HuH-7 (cell line): ENCODE data around the gene VANGL2.

Source experiments
- DNase-seq: peaks from one replicate; pipeline ENCODE4 v3.0.0; 2011; ENCODE audit warnings: low spot score

VANGL2 gene

DNA sequence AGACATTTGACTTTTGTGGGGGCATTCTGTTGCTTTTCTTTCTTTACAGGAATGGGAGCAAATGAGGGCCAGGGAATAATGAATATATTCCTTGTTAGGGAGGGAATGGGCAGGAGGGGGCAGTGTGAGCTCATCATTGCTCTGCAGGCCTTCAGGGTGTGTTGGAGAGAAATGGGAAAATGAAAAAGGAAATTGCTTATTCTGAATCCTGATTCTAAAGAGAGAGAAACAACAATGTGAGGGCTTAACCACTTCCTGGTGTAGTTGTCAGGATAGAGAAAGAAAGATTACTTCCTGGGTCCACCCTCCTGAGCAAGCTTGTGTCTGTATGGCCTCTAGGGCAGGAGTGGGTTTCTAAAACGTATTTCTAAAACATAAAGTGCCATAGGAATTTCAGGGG, 28.3 kb downstream of the VANGL2 start:
- peak; percentile 64 for DNase-seq

- DNase-seq = no peak
These were observed 28.8 kb downstream of the VANGL2 start for GRCh38 chr1:160429125-160429561.

GRCh38 chr1:160429702-160430535, 29.6 kb downstream of the VANGL2 start:
- DNase-seq = no peak

GRCh38 chr1:160431006-160431405, 30.6 kb downstream of the VANGL2 start:
- DNase-seq = no peak

GRCh38 chr1:160431571-160431970, 31.2 kb downstream of the VANGL2 start:
- DNase-seq = no peak

- DNase-seq = no peak
These were observed 32.0 kb downstream of the VANGL2 start for GRCh38 chr1:160432371-160432786.

- DNase-seq = no peak
These were observed 36.6 kb downstream of the VANGL2 start for GRCh38 chr1:160436966-160437365.

DNA sequence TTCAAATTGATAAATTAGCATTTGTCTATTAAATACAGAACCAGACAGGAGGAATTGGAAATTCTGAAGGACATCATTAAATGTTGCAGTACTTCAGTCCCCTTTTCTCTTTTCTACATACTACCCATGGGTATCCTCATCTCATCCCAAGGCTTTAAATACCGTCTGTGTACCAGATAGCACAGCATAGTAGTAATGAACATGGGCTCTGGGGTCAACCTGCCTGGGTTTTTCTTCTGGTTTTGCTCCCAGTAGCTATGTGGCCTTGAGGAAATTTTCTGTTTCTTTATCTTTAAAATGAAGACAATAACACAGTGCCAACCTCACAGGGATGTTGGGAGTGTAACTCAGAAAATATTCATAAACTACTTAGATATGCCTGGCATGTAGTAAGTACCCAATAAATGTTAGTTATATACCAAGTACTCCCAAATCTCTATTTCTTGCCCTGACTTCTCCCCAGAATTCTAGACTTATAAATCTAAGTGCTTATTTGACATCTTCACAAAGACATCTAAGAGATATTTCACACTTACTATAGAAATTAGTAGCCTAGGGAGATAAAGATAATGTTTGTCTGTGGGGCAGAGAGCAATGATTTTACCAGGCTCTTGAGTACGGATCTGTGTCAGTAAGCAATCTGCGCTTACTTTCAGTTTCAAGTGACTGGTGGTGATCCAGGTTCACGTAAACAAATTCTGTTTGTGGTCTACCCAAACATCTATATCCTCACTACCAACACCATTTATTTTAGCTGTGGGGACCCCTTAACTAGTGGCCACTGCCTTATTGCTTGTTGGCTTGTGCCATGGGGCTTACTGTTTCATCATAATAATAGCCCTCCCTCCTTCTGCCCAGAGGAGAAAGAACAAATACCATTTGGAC, 37.3 kb downstream of the VANGL2 start:
- DNase-seq = no peak

DNA sequence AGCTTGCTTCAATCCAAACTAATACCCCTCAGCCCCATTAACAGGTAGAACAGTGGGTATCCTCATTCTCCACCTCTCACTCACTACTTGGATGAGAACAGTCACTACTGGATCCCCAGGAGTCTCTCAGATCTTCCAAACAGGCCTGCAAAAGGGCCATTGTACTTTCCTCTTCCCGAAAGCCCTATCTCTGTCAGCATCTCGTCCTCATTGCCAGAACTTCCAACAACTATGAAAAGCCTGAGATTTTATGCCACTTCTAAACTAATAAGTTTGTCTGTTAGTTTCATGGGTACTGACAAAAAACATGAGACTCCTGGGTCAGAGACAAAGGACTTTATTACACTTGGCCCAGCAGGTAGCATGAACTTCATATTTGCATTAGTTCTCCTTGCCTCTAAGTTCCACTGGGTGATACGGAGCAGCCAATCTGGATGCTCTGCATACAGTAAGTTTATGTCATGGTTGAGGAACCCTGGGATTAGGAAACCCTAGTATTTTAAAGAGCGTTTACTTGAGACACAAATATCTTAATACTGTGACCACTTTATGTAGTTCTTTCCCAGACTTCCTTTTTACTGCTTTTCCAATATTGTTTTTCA, 38.1 kb downstream of the VANGL2 start:
- no peak for DNase-seq

GRCh38 chr1:160438935-160439334, 38.6 kb downstream of the VANGL2 start:
- no peak for DNase-seq

DNA sequence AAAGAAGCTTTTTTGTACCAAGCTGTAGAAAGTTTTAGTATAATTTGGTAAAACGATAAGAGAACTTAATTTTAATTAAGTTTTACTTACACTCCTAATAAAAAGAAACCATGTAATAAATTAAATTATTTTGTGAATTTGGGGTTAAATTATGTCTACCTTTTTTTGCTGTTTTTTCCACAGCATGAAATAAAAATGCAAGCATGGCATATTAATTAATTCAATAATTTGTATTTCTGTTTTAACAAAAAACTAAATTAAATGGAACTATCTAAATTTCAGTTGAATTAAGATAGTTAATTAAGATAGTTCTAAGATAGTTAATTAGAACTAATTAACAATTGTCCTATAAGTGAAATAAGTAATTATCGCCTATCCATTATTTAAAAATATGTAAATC, 39.4 kb downstream of the VANGL2 start:
- no peak for DNase-seq

DNA sequence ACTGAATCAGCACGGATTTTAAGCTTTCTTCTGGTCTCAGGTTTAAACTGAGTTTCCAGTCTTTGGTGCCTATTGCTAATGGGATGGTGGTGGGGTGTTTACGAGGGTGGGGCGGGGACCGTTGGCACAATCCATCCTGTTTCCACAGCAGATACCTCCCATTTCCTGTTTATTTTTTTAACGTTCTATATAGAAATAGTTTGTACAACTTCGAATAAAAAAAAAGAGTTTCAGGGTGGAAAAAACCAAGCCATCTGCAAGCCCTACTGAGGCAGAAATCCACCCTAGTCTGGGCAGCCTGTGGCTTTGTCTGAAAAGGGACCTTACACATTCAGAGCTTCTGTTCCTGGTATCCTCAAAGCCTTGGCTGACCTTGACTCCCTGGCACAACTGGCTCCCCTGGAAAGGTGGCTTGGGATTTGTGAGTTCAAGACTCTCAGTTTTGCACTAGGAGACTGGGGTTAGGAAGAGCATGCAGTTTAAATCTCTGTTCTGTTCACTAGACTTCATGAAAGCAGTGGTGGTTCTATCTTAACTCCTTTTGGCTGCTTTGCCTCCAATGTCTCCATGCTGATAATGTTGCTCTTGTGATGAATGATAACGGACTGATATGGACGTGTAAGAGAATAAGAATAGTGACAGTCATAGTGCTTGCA, 46.7 kb downstream of the VANGL2 start:
- DNase-seq = no peak

- DNase-seq = no peak
These were observed 49.1 kb downstream of the VANGL2 start for GRCh38 chr1:160449494-160449893.

DNA sequence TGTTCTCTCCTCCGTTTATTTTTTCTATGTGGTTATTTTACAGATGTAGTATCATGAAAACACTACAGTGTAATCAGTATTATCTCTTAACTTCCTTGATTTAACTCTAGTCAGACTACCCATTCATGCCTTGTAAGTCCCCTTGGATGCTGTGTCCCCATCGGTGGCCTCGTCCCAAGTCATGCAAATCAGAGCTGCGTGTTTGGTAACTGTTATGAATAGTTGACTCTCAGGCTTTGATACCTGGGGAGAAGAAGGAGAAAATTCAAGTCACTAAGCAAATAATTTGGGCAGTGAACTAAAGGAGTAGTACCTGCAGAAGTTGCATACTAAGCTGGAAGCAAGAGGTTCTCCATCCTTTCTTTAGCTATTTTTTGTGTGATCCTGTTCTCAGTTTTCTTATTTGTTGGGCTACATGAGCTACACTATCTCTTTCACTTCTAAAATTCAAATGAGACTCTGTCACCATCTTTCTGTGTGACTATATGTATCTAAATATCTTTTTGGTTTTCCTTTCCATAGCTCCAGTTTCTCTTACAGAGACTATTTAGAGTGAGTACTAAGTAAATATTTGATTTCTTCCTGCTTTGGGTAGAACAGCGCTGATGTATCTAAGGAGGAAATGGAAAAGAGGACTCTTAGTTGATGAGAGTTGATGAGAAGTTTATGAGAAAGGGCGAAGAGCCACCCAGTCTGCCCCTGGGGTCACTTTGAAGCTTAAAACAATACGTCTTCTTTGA, 50.9 kb downstream of the VANGL2 start:
- DNase-seq = no peak

DNA sequence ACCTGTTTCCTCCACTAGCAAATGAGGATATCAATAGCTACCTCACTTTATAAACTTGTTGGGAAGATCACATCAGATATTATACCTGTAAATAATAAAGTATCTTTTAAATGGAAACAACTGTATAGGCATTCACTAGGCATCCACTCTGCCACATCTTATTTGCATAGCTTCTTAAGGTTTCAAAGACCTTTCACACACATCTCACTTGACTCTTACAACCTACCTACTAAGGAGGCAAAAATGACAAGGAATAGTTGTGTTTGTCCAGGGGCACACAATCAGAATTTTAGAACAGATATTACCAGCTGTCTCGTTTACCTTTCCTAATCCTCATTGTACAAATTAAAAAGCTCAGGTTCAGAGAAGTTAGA, 51.5 kb downstream of the VANGL2 start:
- DNase-seq = no peak

DNA sequence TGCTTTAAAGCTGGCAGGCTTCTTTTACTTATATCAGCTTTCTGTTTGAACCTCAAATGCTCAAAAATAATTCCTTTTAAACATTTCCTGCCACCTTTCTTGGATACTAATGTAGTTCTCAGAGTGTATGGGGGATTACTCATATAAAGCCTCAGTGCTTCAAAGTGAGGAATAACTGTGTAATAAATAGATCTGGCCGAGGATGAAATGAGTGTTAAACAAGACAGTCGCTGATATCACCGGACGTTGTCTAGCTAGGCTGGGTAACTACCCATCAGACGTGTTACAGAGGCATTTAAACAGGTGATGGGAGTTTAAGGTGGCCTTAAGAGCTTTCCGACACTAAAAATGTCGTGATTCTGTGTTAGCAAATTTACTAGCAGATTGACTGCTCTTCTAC, 53.1 kb downstream of the VANGL2 start:
- no peak for DNase-seq

DNA sequence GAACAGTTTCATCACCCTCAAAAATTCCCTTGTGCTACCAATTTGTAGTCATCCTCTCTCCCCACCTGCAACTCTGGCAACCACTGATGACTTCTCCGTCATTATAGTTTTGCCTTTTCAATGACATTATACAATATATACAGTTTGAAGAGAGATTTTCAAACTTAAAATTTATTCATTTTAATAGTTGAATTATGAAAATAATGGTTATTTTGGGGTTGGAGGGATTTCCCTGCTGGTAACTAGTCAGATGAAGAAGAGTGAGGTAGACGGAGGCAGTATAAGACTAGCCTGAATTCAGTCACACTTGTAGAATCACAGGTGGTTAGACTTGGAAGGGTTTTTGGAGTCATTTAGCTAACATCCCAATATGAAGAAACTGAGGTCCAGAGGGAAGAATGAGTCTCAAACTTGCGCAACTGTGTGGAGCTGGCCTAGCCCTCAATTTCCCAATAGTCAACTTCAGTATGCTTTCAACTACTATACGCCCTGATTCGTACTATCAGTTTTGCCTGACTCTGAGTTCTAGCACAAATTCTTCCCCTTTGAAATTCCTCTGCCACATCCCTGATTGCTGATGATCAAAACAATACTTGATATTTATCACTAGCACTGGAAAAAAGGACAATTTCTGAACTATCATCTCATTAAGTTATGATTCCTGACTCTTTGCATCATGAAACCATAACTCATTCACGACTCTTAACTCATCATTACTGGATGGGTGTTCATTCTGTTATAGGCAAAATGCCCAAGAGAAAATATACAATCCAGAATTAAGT, 54.2 kb downstream of the VANGL2 start:
- DNase-seq = no peak

- DNase-seq = no peak
These were observed 54.8 kb downstream of the VANGL2 start for GRCh38 chr1:160455153-160455517.

GRCh38 chr1:160459056-160459455, 58.7 kb downstream of the VANGL2 start:
- no peak for DNase-seq

- no peak for DNase-seq
These were observed 59.3 kb downstream of the VANGL2 start for GRCh38 chr1:160459687-160460086.

DNA sequence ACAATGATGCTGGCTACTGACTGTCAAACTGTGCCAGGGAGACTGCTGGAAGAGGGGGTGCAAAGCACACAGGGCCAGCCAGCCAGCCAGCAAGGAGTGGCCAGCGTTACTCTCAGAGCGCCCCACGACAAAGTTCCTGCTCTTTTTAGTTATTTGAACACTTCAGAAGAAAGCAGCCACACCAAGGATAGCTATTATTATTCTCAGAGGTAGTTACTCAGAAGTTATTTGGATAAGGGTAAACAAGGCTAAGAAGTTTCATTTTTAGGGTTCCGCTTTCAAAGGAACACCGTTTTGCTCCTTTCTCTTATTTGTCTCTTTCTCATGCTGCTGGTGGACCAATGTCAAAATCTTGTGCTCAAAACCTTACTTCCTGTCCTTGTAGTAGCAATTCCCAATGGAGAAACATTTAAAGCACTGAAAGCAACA, 59.9 kb downstream of the VANGL2 start:
- no peak for DNase-seq
